Measurements from ENCODE around the gene PSIP1.
"Not testable (repeated sequence)": the region's sequence is repeated elsewhere in the genome, so short reads cannot be mapped to it uniquely, and the experiment has no call there.

PSIP1 gene

GRCh38 chr9:15510789-15511575 is at the start of gene PSIP1:
TSS of gene PSIP1 (minus strand) at chr9:15510970. CDS start at chr9:15510188, 782 bp downstream.
- Mint-ChIP-seq H3K27me3 (no peaks in the 10 kb centered on the region), H3K27ac (peak within 1 kb of the TSS; percentile 99), H3K36me3 (ENCODE audit: low read depth) (peaks cover 27% of the 10 kb centered on the region), H3K4me3 (peak within 1 kb of the TSS; percentile 94), H3K9me3 (no peaks in the 10 kb centered on the region), H3K4me1 (ENCODE audit: low read depth) (peaks cover 56% of the 10 kb centered on the region)

GRCh38 chr9:15553528-15553898 is 42.7 kb upstream of the PSIP1 start:
- H3K27me3 Mint-ChIP-seq = peaks cover 3% of the 10 kb centered on the region
- peaks cover 26% of the 10 kb centered on the region for H3K4me1 Mint-ChIP-seq (ENCODE audit: low read depth)
- no peaks in the 10 kb centered on the region for H3K9me3 Mint-ChIP-seq
- no peaks in the 10 kb centered on the region for H3K36me3 Mint-ChIP-seq (ENCODE audit: low read depth)
- H3K27ac Mint-ChIP-seq = peak overlapping the region; percentile 90
- peak overlapping the region; percentile 88 for H3K4me3 Mint-ChIP-seq

DNA sequence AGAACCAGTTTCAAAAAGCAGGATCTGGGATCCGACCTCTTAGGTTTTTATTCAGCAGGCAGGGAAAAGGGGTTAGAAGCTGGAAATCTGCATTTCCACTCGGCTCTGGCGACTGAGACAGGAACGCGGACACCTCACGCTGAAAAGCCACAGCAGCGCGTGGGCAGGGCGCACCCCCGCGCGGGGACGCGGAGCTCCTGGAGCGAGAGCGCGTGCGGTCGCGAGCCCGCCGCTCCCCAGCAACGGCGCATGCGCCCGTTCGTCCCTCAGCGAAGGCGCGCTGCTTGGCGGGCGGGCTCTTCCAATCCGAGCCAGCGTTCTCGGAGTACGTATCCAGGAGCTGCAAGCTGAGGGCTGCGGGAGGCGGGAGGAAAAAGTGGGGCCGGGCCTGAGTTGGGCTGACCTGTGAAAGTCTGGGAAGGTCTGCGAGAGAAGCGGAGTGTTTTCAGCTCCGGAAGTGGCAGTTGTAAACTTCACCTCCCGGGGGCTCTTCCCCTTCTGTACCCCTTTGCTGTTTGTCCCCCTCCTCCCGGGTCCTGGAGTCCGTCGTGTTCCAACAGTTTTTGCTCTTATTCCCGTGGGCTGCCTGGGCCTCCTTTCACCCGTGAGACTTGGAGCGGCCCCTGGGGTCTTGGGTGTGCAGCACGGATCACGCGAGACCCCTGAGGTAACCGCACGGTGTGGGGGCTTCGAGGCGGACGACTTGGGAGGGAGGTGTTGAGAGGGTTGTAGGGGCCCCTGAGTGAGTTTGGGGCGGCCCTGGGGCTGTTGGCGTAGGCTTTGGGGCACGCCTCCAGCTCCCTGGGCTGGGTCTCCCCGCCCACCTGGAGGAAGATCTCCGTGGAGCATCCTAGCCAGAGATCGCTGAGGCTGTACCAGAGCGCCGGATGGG is 42.1 kb upstream of the PSIP1 start, which contains the start of gene CCDC171:
CCDC171 (plus strand) TSS at position 408 of the 892 bp plus-strand sequence. CDS start 11,046 bp downstream, outside the sequence.
- Mint-ChIP-seq H3K27ac (peak within 1 kb of the TSS; percentile 90), H3K9me3 (no peaks in the 10 kb centered on the region), H3K36me3 (ENCODE audit: low read depth) (no peaks in the 10 kb centered on the region), H3K4me1 (ENCODE audit: low read depth) (peaks cover 26% of the 10 kb centered on the region), H3K4me3 (peak within 1 kb of the TSS; percentile 88), H3K27me3 (peaks cover 3% of the 10 kb centered on the region)

DNA sequence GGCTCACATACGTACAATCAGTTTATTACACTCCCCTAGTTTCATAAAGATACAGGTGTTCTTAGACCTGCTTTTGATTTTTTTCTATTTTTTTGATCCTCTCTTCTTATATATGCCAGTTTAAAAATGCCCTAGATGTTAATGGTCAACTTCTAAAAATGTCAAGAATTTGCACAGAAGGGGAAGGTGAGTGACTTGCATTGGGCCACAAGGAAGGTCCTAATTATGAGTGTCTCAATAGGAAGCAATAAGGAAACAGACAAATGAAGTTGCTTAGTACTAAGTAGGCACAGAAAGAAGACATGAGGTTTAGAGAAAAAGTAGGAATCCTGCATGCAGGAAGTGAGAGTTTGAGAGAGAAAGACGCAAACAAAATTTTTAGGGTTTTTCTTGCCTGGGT is 38.8 kb upstream of the PSIP1 start:
- no peaks in the 10 kb centered on the region for H3K9me3 Mint-ChIP-seq
- H3K27me3 Mint-ChIP-seq = peaks cover 3% of the 10 kb centered on the region
- H3K36me3 Mint-ChIP-seq (ENCODE audit: low read depth) = no peaks in the 10 kb centered on the region
- no peak overlapping the region for H3K27ac Mint-ChIP-seq
- H3K4me3 Mint-ChIP-seq = no peak overlapping the region
- H3K4me1 Mint-ChIP-seq (ENCODE audit: low read depth) = peaks cover 26% of the 10 kb centered on the region

GRCh38 chr9:15543047-15543813 is 32.5 kb upstream of the PSIP1 start:
- no peaks in the 10 kb centered on the region for H3K4me1 Mint-ChIP-seq (ENCODE audit: low read depth)
- H3K9me3 Mint-ChIP-seq = no peaks in the 10 kb centered on the region
- H3K27me3 Mint-ChIP-seq = peaks cover 6% of the 10 kb centered on the region
- no peaks in the 10 kb centered on the region for H3K36me3 Mint-ChIP-seq (ENCODE audit: low read depth)
- H3K4me3 Mint-ChIP-seq = no peak overlapping the region
- H3K27ac Mint-ChIP-seq = no peak overlapping the region

- Mint-ChIP-seq H3K4me3 (no peak overlapping the region), H3K27me3 (peaks cover 6% of the 10 kb centered on the region), H3K27ac (no peak overlapping the region), H3K36me3 (ENCODE audit: low read depth) (no peaks in the 10 kb centered on the region), H3K4me1 (ENCODE audit: low read depth) (no peaks in the 10 kb centered on the region), H3K9me3 (no peaks in the 10 kb centered on the region)
Observed at GRCh38 chr9:15542624-15543023, 31.9 kb upstream of the PSIP1 start.

DNA sequence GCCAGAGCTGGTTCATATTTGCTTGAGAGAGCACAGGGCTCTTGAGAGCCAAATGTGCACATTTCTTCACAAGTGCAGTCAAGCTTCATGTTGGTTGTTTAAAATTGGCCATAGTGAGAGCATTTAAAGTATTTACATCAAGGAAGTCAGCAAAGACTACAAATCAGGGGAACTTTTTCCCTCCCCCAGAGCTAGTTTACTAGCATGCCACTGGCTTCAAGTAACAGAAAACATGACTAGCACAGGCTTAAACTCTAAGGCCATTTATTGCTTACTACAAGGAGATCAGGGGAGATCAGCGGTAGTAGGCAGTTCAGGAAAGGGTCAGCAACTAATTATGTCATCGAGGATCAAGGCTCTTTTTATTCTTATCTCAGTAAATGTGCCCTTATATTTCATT is 31.1 kb upstream of the PSIP1 start:
- H3K9me3 Mint-ChIP-seq = no peaks in the 10 kb centered on the region
- H3K36me3 Mint-ChIP-seq (ENCODE audit: low read depth) = no peaks in the 10 kb centered on the region
- no peak overlapping the region for H3K27ac Mint-ChIP-seq
- H3K4me1 Mint-ChIP-seq (ENCODE audit: low read depth) = no peaks in the 10 kb centered on the region
- peaks cover 6% of the 10 kb centered on the region for H3K27me3 Mint-ChIP-seq
- no peak overlapping the region for H3K4me3 Mint-ChIP-seq

GRCh38 chr9:15531380-15531779 is 20.6 kb upstream of the PSIP1 start:
- H3K27ac Mint-ChIP-seq = no peak overlapping the region
- H3K27me3 Mint-ChIP-seq = no peaks in the 10 kb centered on the region
- H3K4me3 Mint-ChIP-seq = no peak overlapping the region
- H3K9me3 Mint-ChIP-seq = no peaks in the 10 kb centered on the region
- peaks cover 17% of the 10 kb centered on the region for H3K4me1 Mint-ChIP-seq (ENCODE audit: low read depth)
- no peaks in the 10 kb centered on the region for H3K36me3 Mint-ChIP-seq (ENCODE audit: low read depth)

DNA sequence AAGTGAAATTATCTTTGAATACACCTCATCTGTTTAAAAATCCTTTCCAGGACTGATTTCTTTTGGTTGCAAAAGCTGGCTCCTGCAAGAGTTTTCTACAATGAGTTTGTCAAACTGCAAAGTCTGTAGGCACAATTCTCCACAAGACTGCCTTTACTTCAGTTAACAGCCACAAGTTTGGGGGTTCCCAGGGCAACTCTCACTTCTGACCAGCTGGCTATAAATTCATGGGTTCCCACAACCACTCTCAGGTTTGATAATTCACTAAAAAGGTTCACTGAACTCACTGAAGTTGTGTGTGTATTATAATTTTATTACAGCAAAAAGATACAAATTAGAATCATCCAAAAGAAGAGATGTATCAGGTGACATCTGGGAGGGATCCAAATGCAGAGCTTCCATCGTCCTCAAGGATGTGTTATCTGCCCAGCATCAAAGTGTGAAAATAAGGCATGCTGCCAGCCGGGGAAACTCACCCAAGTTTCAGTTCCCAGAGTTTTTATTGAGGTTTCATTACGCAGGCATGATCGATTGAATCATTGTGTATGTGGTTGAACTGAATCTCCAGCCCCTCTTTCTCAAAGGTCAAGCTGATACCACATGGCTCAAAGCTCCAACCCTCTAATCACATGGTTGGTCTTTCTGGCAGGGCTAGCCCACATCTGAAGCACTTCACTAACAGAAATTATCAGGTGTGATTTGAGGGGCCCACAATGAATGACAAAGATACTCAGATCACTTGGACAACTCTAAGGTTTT is 19.0 kb upstream of the PSIP1 start:
- peaks cover 6% of the 10 kb centered on the region for H3K27me3 Mint-ChIP-seq
- H3K27ac Mint-ChIP-seq = no peak overlapping the region
- no peak overlapping the region for H3K4me3 Mint-ChIP-seq
- no peaks in the 10 kb centered on the region for H3K9me3 Mint-ChIP-seq
- H3K36me3 Mint-ChIP-seq (ENCODE audit: low read depth) = no peaks in the 10 kb centered on the region
- H3K4me1 Mint-ChIP-seq (ENCODE audit: low read depth) = peaks cover 17% of the 10 kb centered on the region

GRCh38 chr9:15527035-15527434 is 16.3 kb upstream of the PSIP1 start:
- H3K36me3 Mint-ChIP-seq (ENCODE audit: low read depth); H3K27ac Mint-ChIP-seq; H3K4me3 Mint-ChIP-seq; H3K27me3 Mint-ChIP-seq; H3K9me3 Mint-ChIP-seq: not testable (repeated sequence)
- H3K4me1 Mint-ChIP-seq (ENCODE audit: low read depth) = peaks cover 17% of the 10 kb centered on the region

DNA sequence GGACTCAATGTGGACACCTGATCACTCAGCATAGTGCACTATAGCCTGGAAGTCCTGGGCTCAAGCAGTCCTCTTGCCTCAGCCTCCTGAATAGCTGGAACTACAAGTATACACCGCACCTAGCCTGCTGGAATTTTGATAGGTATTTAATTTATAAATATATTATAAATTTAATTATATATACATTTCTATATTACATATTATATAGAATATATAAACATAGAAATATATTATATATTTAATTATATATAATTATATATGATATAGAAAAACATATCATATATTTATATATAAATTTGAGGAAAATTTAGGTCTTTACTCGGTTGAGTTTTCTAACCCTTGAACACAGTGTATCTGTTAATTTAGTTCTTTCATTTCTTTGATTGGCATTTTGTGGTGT is 15.2 kb upstream of the PSIP1 start:
- H3K36me3 Mint-ChIP-seq (ENCODE audit: low read depth) = no peaks in the 10 kb centered on the region
- peaks cover 9% of the 10 kb centered on the region for H3K4me1 Mint-ChIP-seq (ENCODE audit: low read depth)
- no peaks in the 10 kb centered on the region for H3K9me3 Mint-ChIP-seq
- H3K27ac Mint-ChIP-seq = no peak overlapping the region
- H3K27me3 Mint-ChIP-seq = peaks cover 8% of the 10 kb centered on the region
- no peak overlapping the region for H3K4me3 Mint-ChIP-seq

DNA sequence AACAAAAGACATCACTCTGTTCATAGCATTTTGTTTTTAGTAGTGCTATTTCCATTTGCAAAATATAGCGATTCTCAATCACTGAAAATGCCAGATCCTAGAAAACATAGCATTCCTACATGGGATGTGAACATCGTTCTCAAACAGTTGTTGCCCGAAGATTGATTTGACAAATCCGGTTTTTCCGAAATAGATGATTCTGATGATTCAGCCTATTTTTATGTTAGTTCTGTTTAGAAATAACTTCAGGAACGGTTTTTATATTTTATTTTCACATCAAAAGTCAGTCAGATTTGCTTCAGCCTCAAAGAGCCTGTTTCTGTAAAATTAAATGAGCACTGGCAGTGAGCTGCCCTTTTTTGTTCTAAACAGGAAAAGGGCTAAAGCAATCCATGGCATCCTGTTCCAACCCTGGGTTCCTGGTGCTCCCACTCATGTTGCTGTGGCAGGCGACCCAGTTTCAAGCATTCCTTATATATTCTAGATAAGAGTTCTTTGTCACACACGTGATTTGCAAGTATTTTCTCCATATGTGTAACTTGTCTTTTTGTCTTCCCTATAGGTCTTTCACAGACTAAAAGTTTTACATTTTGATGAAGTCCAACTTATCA is 14.2 kb upstream of the PSIP1 start:
- peaks cover 5% of the 10 kb centered on the region for H3K4me1 Mint-ChIP-seq (ENCODE audit: low read depth)
- H3K9me3 Mint-ChIP-seq = no peaks in the 10 kb centered on the region
- no peak overlapping the region for H3K27ac Mint-ChIP-seq
- peaks cover 8% of the 10 kb centered on the region for H3K27me3 Mint-ChIP-seq
- no peak overlapping the region for H3K4me3 Mint-ChIP-seq
- no peaks in the 10 kb centered on the region for H3K36me3 Mint-ChIP-seq (ENCODE audit: low read depth)

- Mint-ChIP-seq H3K4me3 (no peak overlapping the region), H3K27ac (no peak overlapping the region), H3K4me1 (ENCODE audit: low read depth) (no peaks in the 10 kb centered on the region), H3K9me3 (no peaks in the 10 kb centered on the region), H3K27me3 (peaks cover 8% of the 10 kb centered on the region), H3K36me3 (ENCODE audit: low read depth) (no peaks in the 10 kb centered on the region)
Observed at GRCh38 chr9:15522130-15522755, 11.5 kb upstream of the PSIP1 start.

Data from stimulated activated naive CD8-positive, alpha-beta T cell treated with anti-CD3 and anti-CD28 coated beads, Interleukin-15, Interleukin-2, amounts not matched to agents 100 ng/mL and 50 ng/mL, for 24 hours (primary cell).